Activated CD4-positive, alpha-beta memory T cell treated with anti-CD3 and anti-CD28 coated beads, Interleukin-2, amount 10 ng/mL, durations not matched to agents 7 days and 5 days (primary cell): ENCODE results near the gene ADAMTSL4. TPM values are rescaled to one million over a fixed set of nuclear protein-coding genes. Genes with fewer than 3 reads are reported as not detected.

Experiments used
- CTCF ChIA-PET: fragments of 350-600 bp; sonication (Branson Sonifier 250); formaldehyde crosslinking; loops from one replicate; lab custom pipeline; 2021; ENCODE audit warnings: antibody characterized with exemption, inconsistent platforms; lab: Charles Lee
- POLR2A ChIA-PET: fragments of 350-600 bp; sonication (Branson Sonifier 250); formaldehyde crosslinking; loops from one replicate; lab custom pipeline; 2021; ENCODE audit warnings: antibody characterized with exemption; lab: Charles Lee
- DNase-seq: peaks from one replicate; pipeline ENCODE4 v3.0.0-alpha.2; 2020
- H3K27ac Mint-ChIP-seq: one replicate; pipeline ENCODE4 v1.8.0; 2021; ENCODE audit warnings: mild to moderate bottlenecking, mixed read lengths
- H3K27me3 Mint-ChIP-seq: one replicate; pipeline ENCODE4 v1.8.0; 2021; ENCODE audit warnings: mixed read lengths
- H3K36me3 Mint-ChIP-seq: one replicate; pipeline ENCODE4 v1.8.0; 2021; ENCODE audit warnings: low read depth, mixed read lengths
- H3K4me1 Mint-ChIP-seq: one replicate; pipeline ENCODE4 v1.8.0; 2021; ENCODE audit warnings: mixed read lengths
- H3K4me3 Mint-ChIP-seq: one replicate; pipeline ENCODE4 v1.8.0; 2021; ENCODE audit warnings: mild to moderate bottlenecking, mixed read lengths
- H3K9me3 Mint-ChIP-seq: one replicate; pipeline ENCODE4 v1.8.0; 2021; ENCODE audit warnings: mixed read lengths
- total RNA-seq, 2 experiments: library from RNA; stranded (reverse); gene quantifications; one replicate each; pipeline ENCODE4 v1.2.3, GENCODE V29; 2021

Gene ADAMTSL4
- total RNA-seq, 2 experiments from 2014 or later, result 1.4 to 1.6 TPM

DNA sequence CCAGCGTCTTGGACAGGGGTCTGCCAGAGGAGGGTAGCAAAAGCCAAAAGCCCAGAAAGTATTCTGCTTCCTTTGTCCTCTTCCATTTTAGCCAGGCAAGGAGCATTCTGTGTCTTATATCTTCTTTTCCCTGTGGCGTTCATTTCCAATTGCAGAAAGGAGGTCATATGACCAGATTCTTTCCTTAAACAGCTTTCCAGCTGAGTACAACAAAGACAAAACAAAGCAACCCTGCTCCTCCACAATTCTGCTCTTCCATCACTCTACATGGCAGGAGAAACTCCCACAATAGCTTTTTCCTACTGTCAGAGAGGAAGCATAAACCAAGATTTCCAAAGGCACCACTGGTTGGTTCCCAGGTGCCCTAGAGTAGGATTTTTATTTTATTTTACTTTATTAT is 60.5 kb downstream of the ADAMTSL4 start:
- CTCF ChIA-PET, result interaction anchor here (1.2 to 15.6 kb wide), 3 partner anchors 10 to 46 kb away, joined by 4 to 264 read pairs (median 5); no protein-coding TSS in a partner anchor
- H3K4me3 Mint-ChIP-seq, result no peak overlapping the region
- H3K27ac Mint-ChIP-seq, result peak overlapping the region; percentile 12

More for the DNA sequence above, 60.5 kb downstream of the ADAMTSL4 start:
- Mint-ChIP-seq H3K27me3 (no peaks in the 10 kb centered on the region), H3K9me3 (no peaks in the 10 kb centered on the region), H3K36me3 (peaks cover 30% of the 10 kb centered on the region), H3K4me1 (peaks cover 51% of the 10 kb centered on the region)
- DNase-seq, result no peak
- POLR2A ChIA-PET, result interaction anchor here (2.2 to 17.4 kb wide), 3 partner anchors 20 to 45 kb away, joined by 8 to 402 read pairs (median 17); partner anchors contain the start of genes ENSA and MCL1

Other genes starting within 250 kb of the ADAMTSL4 start
- gene PRPF3, start 227.9 kb upstream of the ADAMTSL4 start, total RNA-seq, result 10 to 100 TPM; 60.3 to 64.7 TPM
- 10 to 100 TPM; 33.6 to 35.0 TPM for gene RPRD2, start 185.3 kb upstream of the ADAMTSL4 start, total RNA-seq
- 10 to 100 TPM; 37.2 to 38.8 TPM for gene TARS2, start 62.0 kb upstream of the ADAMTSL4 start, total RNA-seq
- 1 to 10 TPM; 2.4 to 3.8 TPM for gene ECM1, start 41.3 kb upstream of the ADAMTSL4 start, total RNA-seq
- gene FALEC, start 33.7 kb upstream of the ADAMTSL4 start, total RNA-seq, result not detected
- gene MCL1, start 30.2 kb downstream of the ADAMTSL4 start, total RNA-seq, result 100 to 1,000 TPM; 470 to 472 TPM
- gene ENSA, start 80.2 kb downstream of the ADAMTSL4 start, total RNA-seq, result 100 to 1,000 TPM; 221 to 223 TPM
- 10 to 100 TPM; 24.8 to 26.5 TPM for gene GOLPH3L, start 147.7 kb downstream of the ADAMTSL4 start, total RNA-seq
- under 1 TPM in 1 of 2 experiments, not detected in 1; 0.30 TPM for gene HORMAD1, start 171.5 kb downstream of the ADAMTSL4 start, total RNA-seq
- 100 to 1,000 TPM; 123 to 127 TPM for gene CTSS, start 216.4 kb downstream of the ADAMTSL4 start, total RNA-seq